HG02973 (cell line): ENCODE results near the gene UQCRC1.

Experiments used
- ATAC-seq: cut with Tn5 transposase; IDR thresholded peaks from one replicate; pipeline ENCODE4 v1.9.1; 2021; ENCODE audit warnings: moderate library complexity; ENCODE audit not compliant: unreplicated experiment

Gene UQCRC1

DNA sequence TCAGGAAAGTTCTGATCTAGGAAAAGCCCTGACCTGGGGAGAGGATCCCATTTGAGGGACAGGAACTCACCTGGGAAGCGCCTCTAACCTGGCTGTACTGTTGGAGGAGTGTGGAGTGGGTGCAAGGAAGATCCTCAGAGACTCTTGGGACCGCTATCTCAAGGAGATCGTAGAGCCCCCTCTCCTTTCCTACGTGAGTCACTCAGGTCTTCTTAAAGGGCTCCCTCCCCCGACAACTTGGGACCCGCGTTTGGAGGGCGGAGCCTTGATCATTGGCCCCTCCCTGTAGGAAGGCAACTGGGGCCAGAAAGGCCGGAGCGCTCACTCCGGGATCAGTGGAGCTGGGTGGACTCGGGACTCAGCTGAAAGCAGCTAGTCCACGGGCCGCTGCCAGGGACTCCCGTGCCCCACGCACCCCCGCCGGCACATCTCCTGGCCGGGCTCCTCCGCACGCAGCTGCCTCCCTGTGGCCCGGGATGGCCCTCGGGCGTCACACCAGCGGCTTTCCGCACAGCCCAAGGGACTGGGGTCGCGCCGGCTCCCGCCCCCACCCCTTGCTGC lies 25.3 kb upstream of the UQCRC1 start:
- peak; percentile 12 for ATAC-seq

DNA sequence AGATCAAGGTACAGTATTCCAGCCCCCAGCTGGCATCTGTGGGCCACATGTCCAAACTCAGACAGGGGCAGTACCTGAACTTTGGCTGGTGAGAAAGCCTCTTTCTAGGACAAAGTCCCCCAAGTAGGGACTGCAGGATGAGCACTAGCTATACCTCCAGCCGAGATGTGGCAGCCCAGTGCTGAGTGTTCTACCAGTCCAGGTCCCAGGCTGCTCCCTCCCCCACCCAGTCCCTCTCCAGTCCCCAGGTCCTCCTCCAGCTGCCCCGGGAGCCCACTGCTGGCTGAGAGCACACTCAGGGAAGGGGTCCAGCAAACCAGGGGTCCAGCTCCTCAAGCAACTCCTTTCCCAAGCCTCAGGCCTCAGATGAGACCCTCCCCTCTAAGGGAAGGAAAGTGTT lies 24.3 kb upstream of the UQCRC1 start:
- no peak for ATAC-seq

DNA sequence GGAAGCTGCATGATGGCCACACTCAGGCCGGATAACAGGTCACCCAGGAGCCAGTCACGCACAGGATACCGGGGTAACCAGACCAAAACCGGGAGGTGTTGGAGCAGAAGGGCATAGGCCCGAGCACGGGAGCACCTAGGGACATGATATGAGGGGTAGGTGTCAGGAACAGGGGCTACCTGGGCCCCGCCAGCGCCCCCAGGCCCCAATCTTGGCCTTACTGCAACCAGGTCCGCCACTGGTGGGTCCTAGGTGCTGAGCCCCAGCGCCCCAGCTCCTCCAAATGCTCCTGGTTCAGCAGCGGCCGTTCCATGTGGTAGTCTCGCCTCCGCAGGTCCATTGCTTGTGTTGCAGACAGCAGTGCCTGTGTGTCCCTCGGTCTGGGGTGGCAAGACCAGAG lies 23.8 kb upstream of the UQCRC1 start:
- ATAC-seq = no peak

DNA sequence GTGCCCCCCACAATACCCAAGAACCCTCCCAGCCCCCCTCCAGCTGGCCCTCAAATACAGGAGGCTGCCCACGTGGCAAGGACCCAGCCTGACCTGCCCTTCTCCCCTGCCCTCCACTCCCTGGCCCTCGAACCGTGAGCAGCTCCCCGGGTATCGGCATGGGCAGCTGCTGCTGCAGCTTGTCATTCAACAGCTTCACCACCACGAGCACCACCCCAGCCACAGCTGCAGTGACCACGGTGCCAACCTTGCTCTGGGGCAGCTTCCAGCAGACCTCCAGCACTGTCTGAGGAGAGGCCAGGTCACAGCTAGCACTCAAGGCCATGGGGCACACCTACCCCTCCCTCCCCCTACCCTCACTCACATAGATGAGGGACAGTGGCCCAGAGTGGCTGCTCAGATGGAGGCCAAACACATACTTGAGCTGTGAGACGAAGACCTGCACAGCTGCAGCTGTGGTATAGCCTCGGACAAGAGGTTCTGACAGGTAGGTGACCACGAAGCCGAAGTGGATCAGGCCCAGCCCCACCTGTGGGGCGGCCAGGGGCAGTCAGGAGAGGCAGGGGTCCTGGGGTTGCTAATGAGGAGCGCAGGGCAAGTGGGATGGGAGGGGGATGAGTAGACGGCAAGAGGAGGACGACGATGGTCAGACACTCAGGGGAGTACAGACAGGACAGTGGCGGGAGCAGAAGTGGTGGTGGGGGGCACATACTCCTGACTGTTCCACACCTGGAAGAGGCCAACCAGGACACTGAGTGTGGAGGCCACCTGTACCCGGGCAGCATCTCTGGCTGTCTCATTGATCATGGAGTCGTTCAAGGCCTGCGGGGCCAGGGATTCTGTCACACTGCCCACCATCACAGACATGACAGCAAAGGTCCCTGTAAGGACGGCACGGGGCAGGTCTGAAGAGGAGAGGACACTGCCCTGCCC lies 22.3 kb upstream of the UQCRC1 start:
- ATAC-seq = no peak

GRCh38 chr3:48630833-48631232 lies 21.4 kb upstream of the UQCRC1 start:
- ATAC-seq = no peak

DNA sequence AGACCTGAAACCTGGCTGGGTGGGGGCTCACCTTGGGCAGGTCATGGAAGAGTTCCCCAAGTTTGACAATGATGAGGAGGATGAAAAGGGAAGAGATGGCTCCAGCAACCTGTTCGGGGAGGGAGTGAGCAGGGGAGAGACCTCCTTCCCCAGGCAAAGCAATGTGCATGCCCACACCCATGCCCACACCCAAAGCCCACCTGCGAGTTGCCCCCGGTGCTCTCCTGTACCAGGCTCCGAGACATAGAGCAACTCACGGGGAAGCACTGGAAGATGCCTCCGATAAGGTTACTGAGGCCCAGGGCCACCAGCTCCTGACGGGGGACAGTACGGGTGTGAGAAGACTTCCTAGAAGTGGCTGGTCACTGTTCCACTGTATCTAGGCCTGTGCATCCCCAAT lies 21.0 kb upstream of the UQCRC1 start:
- no peak for ATAC-seq

- no peak for ATAC-seq
Observed at GRCh38 chr3:48629894-48630293, 20.4 kb upstream of the UQCRC1 start.

DNA sequence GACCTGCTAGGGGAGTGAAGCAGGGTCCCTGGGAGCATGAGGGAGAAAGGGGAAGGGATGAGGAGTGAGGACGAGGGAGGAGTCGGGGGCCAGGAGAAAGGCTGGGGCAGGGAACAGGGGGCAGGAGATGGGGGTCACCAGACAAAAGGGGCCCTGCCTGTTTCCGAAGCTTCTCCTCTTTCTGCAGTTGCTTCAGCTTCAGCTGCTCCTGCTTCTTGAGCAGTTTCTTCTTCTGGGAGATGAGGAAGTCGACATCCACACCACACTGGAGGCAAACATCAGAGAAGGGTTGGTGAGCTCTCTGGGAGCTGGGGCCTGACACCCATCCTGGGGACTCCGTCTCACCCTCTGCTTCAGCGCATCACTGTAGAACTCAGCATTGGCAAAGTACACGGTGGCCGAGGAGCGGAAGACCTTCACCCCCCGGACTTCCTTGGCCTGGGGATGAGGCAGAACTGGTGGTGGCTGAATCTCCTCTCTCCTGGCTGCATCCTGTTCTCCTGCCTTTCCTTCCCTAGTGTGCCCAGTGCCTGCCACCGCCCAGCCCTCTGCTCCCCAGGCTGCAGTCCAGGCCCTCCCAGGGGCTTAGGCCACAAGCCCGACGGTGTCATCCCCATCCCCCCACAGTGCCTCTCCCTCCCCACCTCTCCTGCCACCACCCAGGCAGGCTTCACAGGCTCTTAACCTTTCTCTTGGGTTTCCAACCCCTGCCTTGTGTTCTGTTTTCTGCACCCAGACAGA lies 19.0 kb upstream of the UQCRC1 start:
- ATAC-seq = no peak

GRCh38 chr3:48625600-48625999 lies 16.2 kb upstream of the UQCRC1 start:
- no peak for ATAC-seq

DNA sequence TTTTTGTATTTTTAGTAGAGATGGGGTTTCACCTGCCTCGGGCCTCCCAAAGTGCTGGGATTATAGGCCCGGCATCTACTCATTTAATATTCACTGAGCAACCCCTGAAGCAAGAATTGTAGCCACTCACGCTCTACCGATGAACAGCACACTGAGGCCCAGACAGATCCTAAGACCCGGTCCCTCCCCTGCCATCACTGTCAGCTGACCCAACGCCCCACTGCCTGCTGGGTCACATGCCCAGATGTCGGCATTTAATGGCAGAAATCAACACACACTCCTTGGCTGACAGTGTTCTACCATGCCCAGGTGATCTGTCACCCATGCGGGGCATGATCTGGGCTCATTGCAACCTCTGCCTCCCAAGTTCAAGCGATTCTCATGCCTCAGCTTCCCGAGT lies 15.3 kb upstream of the UQCRC1 start:
- ATAC-seq = no peak

DNA sequence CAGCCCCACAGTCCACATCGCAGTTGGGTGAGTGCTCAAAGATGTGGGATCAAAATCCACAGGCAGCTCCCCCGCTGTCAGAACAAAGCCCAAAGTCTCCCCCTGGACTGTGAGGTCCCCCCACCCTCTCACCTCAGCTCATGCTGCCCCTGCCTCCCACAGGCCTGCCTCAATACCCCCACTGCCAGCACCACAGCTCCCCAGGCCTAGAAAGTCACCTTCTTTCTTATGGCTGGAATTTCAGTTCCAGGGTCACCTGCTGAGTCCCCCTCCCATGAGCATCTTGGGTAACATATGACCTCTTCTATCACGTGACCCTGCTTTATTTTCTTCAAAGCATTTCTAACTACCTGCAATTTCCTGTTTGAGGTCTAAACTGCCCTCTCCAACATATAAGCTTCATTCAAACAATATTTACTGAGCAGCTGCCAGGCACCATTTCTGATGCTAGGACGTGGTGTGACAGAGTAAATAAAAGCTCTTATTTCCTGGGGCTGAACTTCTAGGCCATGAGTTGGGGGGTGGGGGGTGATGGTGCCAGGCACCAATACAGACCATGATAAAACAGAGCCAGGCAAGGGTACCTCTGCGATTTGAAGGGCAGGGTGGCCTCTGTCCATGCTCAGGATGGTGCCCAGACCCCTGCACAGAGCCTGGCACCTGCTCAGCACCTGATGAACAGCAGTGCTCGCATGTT lies 14.6 kb upstream of the UQCRC1 start:
- no peak for ATAC-seq

DNA sequence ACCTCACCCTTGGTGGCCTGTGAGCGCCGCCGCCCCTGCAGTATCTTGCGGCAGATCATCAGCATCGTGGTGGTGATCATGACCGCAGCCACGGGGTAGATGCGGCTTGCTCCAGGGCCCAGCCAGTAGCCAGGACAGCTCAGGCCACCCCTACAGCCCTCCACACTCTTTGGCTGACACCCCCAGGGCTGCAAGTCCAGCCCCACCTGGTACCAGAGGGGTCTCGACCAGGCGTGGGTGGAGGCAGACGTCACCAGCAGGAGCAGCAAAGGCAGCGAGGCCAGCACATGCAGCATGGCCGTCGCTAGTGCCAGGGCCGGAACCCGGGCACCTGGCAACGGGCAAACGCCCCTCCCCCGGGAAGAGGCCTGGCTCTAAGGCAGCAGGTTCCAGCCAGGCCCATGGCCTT lies 12.0 kb upstream of the UQCRC1 start, which contains the start of gene TMEM89:
TSS of gene TMEM89 (minus strand) at position 309 of the 409 bp plus-strand sequence. CDS start at position 296, 13 bp downstream.
- ATAC-seq = no peak

DNA sequence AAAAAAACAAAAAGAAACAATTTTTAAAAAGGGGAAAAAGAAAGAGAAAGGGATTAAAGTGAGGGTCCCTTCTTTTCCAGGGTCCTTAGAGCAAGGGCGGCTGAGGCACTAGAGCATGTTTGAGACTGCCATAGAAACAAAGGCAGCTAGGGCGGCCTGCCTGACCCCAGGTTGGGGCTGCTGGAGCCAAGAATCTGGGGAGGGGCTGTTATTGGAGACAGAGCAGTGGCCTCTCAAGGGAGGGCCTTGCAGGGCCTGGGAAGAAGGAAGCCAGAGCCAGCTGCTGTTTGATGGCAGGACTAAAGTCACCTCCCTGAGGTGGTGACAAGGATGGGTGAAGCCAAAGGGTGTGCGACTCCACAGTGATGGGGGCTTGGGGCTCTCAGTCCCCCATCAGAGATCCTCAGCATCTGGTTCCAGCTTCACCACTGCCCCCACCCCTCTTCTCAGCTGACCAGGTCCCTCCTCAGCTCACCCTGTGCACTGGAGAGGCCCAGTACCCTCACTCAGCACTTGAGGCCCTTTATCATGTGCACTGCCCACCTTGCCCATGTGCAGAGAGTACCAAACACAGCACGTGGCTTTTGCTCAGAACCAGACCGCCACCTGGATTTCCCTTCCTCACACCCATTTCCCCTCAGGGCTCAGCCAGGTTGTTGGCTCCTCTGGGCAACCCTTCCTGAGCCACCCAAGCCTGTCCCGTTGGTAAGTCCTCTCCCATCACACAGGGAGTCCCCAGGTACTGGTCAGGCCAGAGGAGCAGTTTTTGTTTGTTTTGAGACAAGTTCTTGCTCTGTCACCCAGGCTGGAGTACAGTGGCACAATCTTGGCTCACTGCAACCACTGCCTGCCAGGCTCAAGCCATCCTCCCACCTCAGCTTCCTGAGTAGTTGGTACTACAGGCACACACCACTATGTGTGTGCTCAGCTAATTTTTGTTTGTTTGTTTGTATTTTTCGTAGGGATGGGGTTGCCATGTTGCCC lies 10.4 kb upstream of the UQCRC1 start:
- no peak for ATAC-seq

GRCh38 chr3:48617559-48617958 lies 8.1 kb upstream of the UQCRC1 start:
- no peak for ATAC-seq

- ATAC-seq = no peak
Observed at GRCh38 chr3:48614044-48614443, 4.6 kb upstream of the UQCRC1 start.

- no peak for ATAC-seq
Observed at GRCh38 chr3:48612309-48612708, 2.9 kb upstream of the UQCRC1 start.

DNA sequence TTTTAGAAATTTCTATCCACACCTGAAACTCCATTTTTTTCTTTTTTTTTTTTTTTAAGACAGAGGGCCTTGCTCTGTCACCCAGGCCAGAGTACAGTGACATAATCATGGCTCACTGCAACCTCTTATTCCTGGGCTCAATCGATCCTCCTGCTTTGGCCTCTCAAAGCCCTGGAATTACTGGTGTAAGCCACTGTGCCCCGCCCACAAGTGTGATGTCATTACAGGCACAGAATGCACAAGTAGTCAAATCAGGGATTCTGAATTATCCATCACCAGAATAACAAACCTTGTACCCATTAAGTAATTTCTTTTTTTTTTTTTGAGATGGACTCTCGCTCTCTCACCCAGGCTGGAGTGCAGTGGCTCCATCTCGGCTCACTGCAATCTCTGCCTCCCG lies 1.9 kb downstream of the UQCRC1 start:
- ATAC-seq = no peak

GRCh38 chr3:48601622-48601994 lies 7.8 kb downstream of the UQCRC1 start:
- ATAC-seq = no peak

GRCh38 chr3:48600711-48601621 lies 8.5 kb downstream of the UQCRC1 start:
- no peak for ATAC-seq
